Activated CD8-positive, alpha-beta T cell treated with anti-CD3 and anti-CD28 coated beads for 36 hours (primary cell): ENCODE data around the gene PDE3B. TPM values are rescaled to one million over a fixed set of nuclear protein-coding genes. Genes with fewer than 3 reads are reported as not detected.

Experiments
- ATAC-seq: fragments of 200-7000 bp; cut with Tn5 transposase; one replicate; pipeline ENCODE4 v1.10.0; 2021; ENCODE audit warnings: mild to moderate bottlenecking, moderate library complexity
- CTCF ChIA-PET: fragments of 350-600 bp; sonication (Branson Sonifier 250); formaldehyde crosslinking; loops from one replicate; lab custom pipeline; 2021; ENCODE audit warnings: antibody characterized with exemption; lab: Charles Lee
- POLR2A ChIA-PET: fragments of 350-600 bp; sonication (Branson Sonifier 250); formaldehyde crosslinking; loops from one replicate; lab custom pipeline; 2021; ENCODE audit warnings: antibody characterized with exemption; lab: Charles Lee
- DNase-seq: peaks from one replicate; pipeline ENCODE4 v3.0.0-alpha.2; 2020
- H3K27ac Mint-ChIP-seq: one replicate; pipeline ENCODE4 v1.8.0; 2021; ENCODE audit warnings: mild to moderate bottlenecking, mixed read lengths
- H3K27me3 Mint-ChIP-seq: one replicate; pipeline ENCODE4 v1.8.0; 2021; ENCODE audit warnings: mixed read lengths
- H3K36me3 Mint-ChIP-seq: one replicate; pipeline ENCODE4 v1.8.0; 2021; ENCODE audit warnings: low read depth, mixed read lengths
- H3K4me1 Mint-ChIP-seq: one replicate; pipeline ENCODE4 v1.8.0; 2021; ENCODE audit warnings: low read depth, mixed read lengths
- H3K4me3 Mint-ChIP-seq: one replicate; pipeline ENCODE4 v1.8.0; 2021; ENCODE audit warnings: mild to moderate bottlenecking, moderate library complexity, mixed read lengths
- H3K9me3 Mint-ChIP-seq: one replicate; pipeline ENCODE4 v1.8.0; 2021; ENCODE audit warnings: mixed read lengths
- CTCF ChIP-seq: fragments of 200-600 bp; IDR thresholded peaks from one replicate; pipeline ENCODE4 v1.8.0; 2022; ENCODE audit warnings: antibody characterized with exemption, mild to moderate bottlenecking
- intact Hi-C: fragments of 100-400 bp; cut with micrococcal nuclease; formaldehyde crosslinking; loops from one replicate; pipeline ENCODE4 v1.10.0; 2022
- total RNA-seq, 2 experiments: library from RNA; stranded (reverse); gene quantifications; one replicate each; pipeline ENCODE4 v1.2.3, GENCODE V29; 2021

Gene PDE3B
- total RNA-seq, 2 experiments from 2014 or later = 42.3 to 43.1 TPM

- intact Hi-C loops = loop anchor here (2.0 to 5.0 kb wide), 3 partner anchors 106 to 264 kb away; no protein-coding TSS in a partner anchor
- H3K36me3 Mint-ChIP-seq = peaks cover 58% of the 10 kb centered on the region
- CTCF ChIA-PET = interaction anchor here (1.7 to 5.1 kb wide), 2 partner anchors 10 to 263 kb away, joined by 5 to 55 read pairs; no protein-coding TSS in a partner anchor
- POLR2A ChIA-PET = interaction anchor here (0.7 to 3.7 kb wide), 8 partner anchors 8 to 263 kb away, joined by 3 to 64 read pairs (median 8); partner anchors contain the start of gene PSMA1
- H3K27me3 Mint-ChIP-seq = no peaks in the 10 kb centered on the region
- peak; percentile 44 for DNase-seq
- no peak for ATAC-seq
- H3K4me3 Mint-ChIP-seq = peak overlapping the region; percentile 79
- no peaks in the 10 kb centered on the region for H3K9me3 Mint-ChIP-seq
- peaks cover 43% of the 10 kb centered on the region for H3K4me1 Mint-ChIP-seq
- TF ChIP-seq CTCF = no peak
- H3K27ac Mint-ChIP-seq = peak overlapping the region; percentile 90
Measured at GRCh38 chr11:14642873-14643696, 519 bp upstream of the PDE3B start.

- intact Hi-C loops = loop anchor here (5.0 kb wide), 2 partner anchors 107 to 263 kb away; no protein-coding TSS in a partner anchor
- ATAC-seq (peak; percentile 28), DNase-seq (peak; percentile 52)
- POLR2A ChIA-PET = interaction anchor here (0.7 to 3.7 kb wide), 35 partner anchors 8 to 383 kb away, joined by 3 to 64 read pairs (median 4); partner anchors contain the start of genes CYP2R1 and PSMA1
- Mint-ChIP-seq H3K9me3 (no peaks in the 10 kb centered on the region), H3K36me3 (peaks cover 62% of the 10 kb centered on the region), H3K27me3 (no peaks in the 10 kb centered on the region), H3K27ac (peak overlapping the region; percentile 89), H3K4me3 (peak overlapping the region; percentile 79), H3K4me1 (peaks cover 46% of the 10 kb centered on the region)
- no peak for TF ChIP-seq CTCF
- CTCF ChIA-PET = interaction anchor here (0.8 to 5.1 kb wide), 15 partner anchors 9 to 262 kb away, joined by 3 to 55 read pairs (median 5); partner anchors contain the start of gene CYP2R1
Measured at GRCh38 chr11:14644226-14645014, 816 bp downstream of the PDE3B start.

GRCh38 chr11:14645015-14645912 lies 1.7 kb downstream of the PDE3B start:
- H3K4me1 Mint-ChIP-seq = peaks cover 46% of the 10 kb centered on the region
- no peak for TF ChIP-seq CTCF
- ATAC-seq (peak; percentile 38), DNase-seq (peak; percentile 60)
- peak overlapping the region; percentile 79 for H3K4me3 Mint-ChIP-seq
- CTCF ChIA-PET = interaction anchor here (0.8 to 5.1 kb wide), 14 partner anchors 8 to 261 kb away, joined by 3 to 55 read pairs (median 5); partner anchors contain the start of gene CYP2R1
- no peaks in the 10 kb centered on the region for H3K9me3 Mint-ChIP-seq
- intact Hi-C loops = no loop called here
- POLR2A ChIA-PET = interaction anchor here (0.6 to 3.7 kb wide), 35 partner anchors 8 to 260 kb away, joined by 3 to 64 read pairs (median 4); partner anchors contain the start of genes CYP2R1 and PSMA1
- H3K27ac Mint-ChIP-seq = peak overlapping the region; percentile 89
- H3K27me3 Mint-ChIP-seq = no peaks in the 10 kb centered on the region
- H3K36me3 Mint-ChIP-seq = peaks cover 63% of the 10 kb centered on the region
